Erythroblast (primary cell): ENCODE measurements around the gene UXT.

Experiments used
- GATA1 ChIP-seq: IDR thresholded peaks from 2 replicates; pipeline ENCODE4 v1.6.1; 2011; ENCODE audit warnings: low read depth, mild to moderate bottlenecking, control low read depth, low read length, moderate library complexity
- POLR2A ChIP-seq: IDR thresholded peaks from 2 replicates; pipeline ENCODE4 v1.6.1; 2011; ENCODE audit warnings: mild to moderate bottlenecking, low read length

GRCh38 chrX:47644557-47645091, 14.4 kb downstream of the UXT start:
- TF ChIP-seq POLR2A (no peak), GATA1 (no peak)
